ENCODE data around the gene ZAP70. TPM values are rescaled to one million over a fixed set of nuclear protein-coding genes. Genes with fewer than 3 reads are reported as not detected.
A peak's percentile ranks its signal among the peaks of the same experiment; 100 is the strongest.

Gene ZAP70
- total RNA-seq, 4 donors from 2014 or later: 11.5 to 75.1 (median 27.2) TPM

GRCh38 chr2:97714950-97715652 lies 1.7 kb downstream of the ZAP70 start:
- Histone ChIP-seq H3K27me3 (no peaks in the 10 kb centered on the region), H3K27ac (peak overlapping the region in 2 of 4 donors; percentile 75 to 79), H3K9me3 (no peaks in the 10 kb centered on the region), H3K4me3 (peak overlapping the region; percentile 27 to 44 (median 40)), H3K36me3 (no peaks in the 10 kb centered on the region), H3K4me1 (no peaks in the 10 kb centered on the region)
- DNase-seq: peak in 1 of 3 donors; percentile 41
- TF ChIP-seq POLR2A (IDR thresholded peaks at IDR 0.05) (no peak), CTCF (IDR thresholded peaks at IDR 0.05) (no peak)

- Histone ChIP-seq H3K27ac (peak overlapping the region in 2 of 4 donors; percentile 64 to 72), H3K27me3 (no peaks in the 10 kb centered on the region), H3K4me3 (peak overlapping the region in 2 of 4 donors; percentile 6 to 44), H3K36me3 (no peaks in the 10 kb centered on the region), H3K9me3 (no peaks in the 10 kb centered on the region), H3K4me1 (no peaks in the 10 kb centered on the region)
- peak in 1 of 3 donors; percentile 31 for DNase-seq
- TF ChIP-seq CTCF (IDR thresholded peaks at IDR 0.05): no peak
- no peak for TF ChIP-seq POLR2A (IDR thresholded peaks at IDR 0.05)
Measured at GRCh38 chr2:97715951-97716694, 2.7 kb downstream of the ZAP70 start.

- Histone ChIP-seq H3K4me3 (peak overlapping the region in 2 of 4 donors; percentile 1 to 44), H3K27ac (peak overlapping the region in 3 of 4 donors; percentile 53 to 72 (median 64)), H3K4me1 (no peaks in the 10 kb centered on the region), H3K36me3 (no peaks in the 10 kb centered on the region), H3K27me3 (no peaks in the 10 kb centered on the region), H3K9me3 (no peaks in the 10 kb centered on the region)
- DNase-seq: peak in 1 of 3 donors; percentile 44
- TF ChIP-seq CTCF (IDR thresholded peaks at IDR 0.05): no peak
- TF ChIP-seq POLR2A (IDR thresholded peaks at IDR 0.05): no peak
Measured at GRCh38 chr2:97716695-97717612, 3.6 kb downstream of the ZAP70 start.

GRCh38 chr2:97717613-97717995 lies 4.2 kb downstream of the ZAP70 start:
- H3K4me3 ChIP-seq: peak overlapping the region in 2 of 4 donors; percentile 24 to 44
- H3K4me1 ChIP-seq: no peaks in the 10 kb centered on the region
- no peak for DNase-seq
- no peak for TF ChIP-seq POLR2A (IDR thresholded peaks at IDR 0.05)
- TF ChIP-seq CTCF (IDR thresholded peaks at IDR 0.05): no peak
- no peaks in the 10 kb centered on the region for H3K9me3 ChIP-seq
- no peaks in the 10 kb centered on the region for H3K27me3 ChIP-seq
- no peaks in the 10 kb centered on the region for H3K36me3 ChIP-seq
- H3K27ac ChIP-seq: peak overlapping the region; percentile 45 to 72 (median 58)
